Measurements from ENCODE around the gene NFIX. TPM values are rescaled to one million over a fixed set of nuclear protein-coding genes. Genes with fewer than 3 reads are reported as not detected.

NFIX gene
- total and polyA plus RNA-seq, 2 experiments from 2014 or later = 0.06 to 0.14 TPM

GRCh38 chr19:13044231-13044836 is 49.1 kb downstream of the NFIX start:
- H3K9me2 ChIP-seq (ENCODE audit: insufficient read depth) = no peaks in the 10 kb centered on the region
- no peaks in the 10 kb centered on the region for H3K36me3 Mint-ChIP-seq (ENCODE audit: low read depth)
- peaks cover 57% of the 10 kb centered on the region for H3K27me3 Mint-ChIP-seq (ENCODE audit: insufficient read depth, low read depth, poor library complexity)
- H3K9me3 Mint-ChIP-seq = no peaks in the 10 kb centered on the region
- no peak overlapping the region for H3K27ac Mint-ChIP-seq
- no peaks in the 10 kb centered on the region for H3K36me3 ChIP-seq (ENCODE audit: insufficient read depth)
- H3K4me1 Mint-ChIP-seq = peaks cover 7% of the 10 kb centered on the region
- 0 out of 2 replicates have a peak, but pooled peaks cover 3% of the 10 kb centered on the region for H3K4me1 ChIP-seq (ENCODE audit: insufficient read depth)
- peaks cover 42% of the 10 kb centered on the region for H3K27me3 ChIP-seq (ENCODE audit: insufficient read depth)
- H3K4me2 ChIP-seq = no peak overlapping the region
- no peaks in the 10 kb centered on the region for H3K79me2 ChIP-seq (replicated peaks; ENCODE audit: insufficient read depth)
- no peak overlapping the region for H3K4me3 Mint-ChIP-seq
- DNase-seq (ENCODE audit: low spot score) = no peak
- no peaks in the 10 kb centered on the region for H3F3A ChIP-seq (replicated peaks; ENCODE audit: low read depth)
- no peak overlapping the region for H2AFZ ChIP-seq
- TF ChIP-seq NANOG (IDR thresholded peaks at IDR 0.05; ENCODE audit: borderline replicate concordance) (no peak), ZNF462 (CRISPR knock-in tag; IDR thresholded peaks at IDR 0.05) (no peak), REST (IDR thresholded peaks at IDR 0.05; ENCODE audit: unreplicated experiment) (no peak), JUNB (IDR thresholded peaks at IDR 0.05; ENCODE audit: unreplicated experiment) (no peak), STAT1 (IDR thresholded peaks at IDR 0.05; ENCODE audit: unreplicated experiment) (no peak), EZH2 (IDR thresholded peaks at IDR 0.05; ENCODE audit: low read depth, unreplicated experiment) (no peak), CTCF (conservative IDR thresholded peaks at IDR 0.05; ENCODE audit: low read depth in 2 of 2) (no peak), ZNF331 (CRISPR knock-in tag; IDR thresholded peaks at IDR 0.05; ENCODE audit: low read depth) (no peak), ZNF114 (CRISPR knock-in tag; IDR thresholded peaks at IDR 0.05) (no peak)
- H4K20me1 ChIP-seq (replicated peaks; ENCODE audit: insufficient read depth) = no peaks in the 10 kb centered on the region
- H3K4me3 ChIP-seq = no peak overlapping the region
- no peak overlapping the region for H3K27ac ChIP-seq (ENCODE audit: low read depth)
- no peak for ATAC-seq

Data from GM23338 (cell line).